ENCODE data around the gene DLX5.
"Not testable (repeated sequence)": the region's sequence is repeated elsewhere in the genome, so short reads cannot be mapped to it uniquely, and the experiment has no call there.

The DLX5 gene

DNA sequence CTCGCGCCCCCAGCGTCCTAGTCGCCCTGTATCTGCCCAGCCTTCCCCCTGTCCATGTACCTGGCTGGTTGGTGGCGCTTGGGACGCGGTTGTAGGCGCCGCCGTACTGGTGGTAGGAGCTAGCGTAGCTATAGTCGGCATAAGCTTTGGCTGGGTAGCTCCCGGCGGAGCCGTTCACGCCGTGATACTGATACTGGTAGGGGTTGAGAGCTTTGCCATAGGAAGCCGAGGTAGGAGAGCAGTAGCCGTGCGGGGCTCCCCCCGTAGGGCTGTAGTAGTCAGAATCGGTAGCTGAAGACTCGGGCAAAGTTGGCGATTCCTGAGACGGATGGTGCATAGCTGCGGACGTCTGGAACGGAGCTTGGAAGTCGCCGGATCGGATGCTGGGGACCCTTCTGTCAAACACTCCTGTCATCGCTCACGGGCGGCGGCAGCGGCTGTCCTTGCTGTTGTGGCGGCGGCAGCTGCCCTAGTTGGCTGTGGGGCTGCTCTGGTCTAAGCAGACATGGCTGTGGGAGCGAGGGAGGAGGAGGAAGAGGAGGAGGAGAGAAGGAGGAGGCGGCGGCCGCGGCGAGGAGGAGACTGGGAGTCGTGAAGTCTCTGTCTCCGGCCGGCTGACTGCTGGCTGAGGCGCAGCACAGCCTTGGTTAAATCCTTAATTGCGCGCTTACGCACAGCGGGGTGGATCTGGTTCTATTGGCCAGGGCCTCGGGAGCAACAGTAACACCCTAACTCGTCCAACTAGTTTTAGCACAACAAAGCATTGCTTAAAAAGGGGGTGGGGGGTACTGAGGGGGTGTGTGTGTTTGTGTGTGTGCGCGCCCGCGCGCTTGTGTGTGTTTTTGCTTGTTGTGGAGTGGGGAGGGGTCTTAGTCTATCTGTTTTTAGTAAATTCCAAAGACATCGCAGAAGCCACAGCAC, at the start of gene DLX5:
DLX5 (minus strand) TSS at position 623 of the 921 bp plus-strand sequence; CDS start at position 415, 208 bp downstream.
- no peak for DNase-seq

GRCh38 chr7:97072025-97072424, 47.4 kb upstream of the DLX5 start:
- not testable (repeated sequence) for DNase-seq

- peak in 1 of 2 donors; percentile 1 for DNase-seq
Observed at GRCh38 chr7:97064972-97065587, 40.4 kb upstream of the DLX5 start.

DNA sequence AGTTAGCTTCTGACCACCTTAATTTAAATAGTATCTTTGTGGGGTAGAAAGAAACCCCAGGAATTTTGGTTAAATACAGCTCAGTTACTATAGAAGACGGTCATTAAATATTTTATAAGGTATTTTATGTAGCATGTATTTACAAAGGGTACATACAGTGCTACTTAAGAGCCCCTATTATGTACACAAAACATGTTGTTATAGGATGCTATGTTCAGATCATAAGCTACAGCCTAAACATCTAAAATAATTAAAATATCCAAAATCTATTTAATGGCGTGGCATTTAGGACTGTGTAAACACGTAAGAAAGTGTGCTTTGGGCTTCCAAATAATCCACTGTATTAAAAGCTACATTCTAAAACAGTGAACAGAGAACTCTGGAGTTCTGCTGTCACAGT, 39.4 kb upstream of the DLX5 start:
- no peak for DNase-seq

GRCh38 chr7:97043281-97043680, 18.6 kb upstream of the DLX5 start:
- no peak for DNase-seq

- DNase-seq, result no peak
Observed at GRCh38 chr7:97039374-97040065, 14.9 kb upstream of the DLX5 start.

GRCh38 chr7:97034213-97034852, 9.7 kb upstream of the DLX5 start:
- DNase-seq, result not testable (repeated sequence)

DNA sequence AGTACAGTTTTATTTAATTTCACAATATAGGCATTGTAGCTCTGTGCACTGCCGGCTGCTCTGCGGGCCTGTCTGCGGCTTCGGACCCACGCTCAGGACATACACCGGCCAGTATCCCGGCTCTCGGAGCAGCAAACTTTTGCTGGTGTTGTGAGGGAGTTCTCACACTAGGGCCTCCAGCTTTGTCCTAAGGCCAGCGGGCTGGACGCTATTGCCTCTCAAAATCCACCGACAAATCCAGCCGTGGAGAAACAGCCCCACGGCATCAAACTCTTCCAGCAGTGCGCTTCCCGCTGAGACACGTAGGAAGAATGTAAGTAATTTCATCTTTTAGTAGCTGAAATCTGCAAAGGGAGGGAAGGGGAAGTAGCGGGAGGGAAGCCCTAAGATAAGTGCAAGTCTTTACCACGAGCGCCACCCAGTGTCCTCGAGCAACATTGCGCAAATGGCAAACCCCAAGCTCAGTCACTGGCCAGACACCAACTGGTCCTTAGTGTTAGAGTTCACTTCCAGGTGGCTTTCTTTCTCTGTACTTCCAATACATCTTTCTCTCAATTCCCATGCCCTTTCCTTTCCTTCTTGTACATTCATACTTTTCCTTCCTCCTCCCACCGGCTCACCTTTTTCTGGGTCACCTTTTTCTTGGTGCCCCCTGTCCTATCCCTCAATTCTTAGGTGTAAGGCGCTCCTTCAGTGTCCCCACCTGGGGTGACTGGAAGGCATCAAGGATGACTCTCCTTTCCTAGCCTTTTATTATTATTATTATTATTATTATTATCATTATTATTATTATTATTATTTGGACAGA, 3.0 kb upstream of the DLX5 start:
- DNase-seq, result peak; percentile 61 to 66

GRCh38 chr7:97026715-97027426, 2.2 kb upstream of the DLX5 start:
- no peak for DNase-seq

DNA sequence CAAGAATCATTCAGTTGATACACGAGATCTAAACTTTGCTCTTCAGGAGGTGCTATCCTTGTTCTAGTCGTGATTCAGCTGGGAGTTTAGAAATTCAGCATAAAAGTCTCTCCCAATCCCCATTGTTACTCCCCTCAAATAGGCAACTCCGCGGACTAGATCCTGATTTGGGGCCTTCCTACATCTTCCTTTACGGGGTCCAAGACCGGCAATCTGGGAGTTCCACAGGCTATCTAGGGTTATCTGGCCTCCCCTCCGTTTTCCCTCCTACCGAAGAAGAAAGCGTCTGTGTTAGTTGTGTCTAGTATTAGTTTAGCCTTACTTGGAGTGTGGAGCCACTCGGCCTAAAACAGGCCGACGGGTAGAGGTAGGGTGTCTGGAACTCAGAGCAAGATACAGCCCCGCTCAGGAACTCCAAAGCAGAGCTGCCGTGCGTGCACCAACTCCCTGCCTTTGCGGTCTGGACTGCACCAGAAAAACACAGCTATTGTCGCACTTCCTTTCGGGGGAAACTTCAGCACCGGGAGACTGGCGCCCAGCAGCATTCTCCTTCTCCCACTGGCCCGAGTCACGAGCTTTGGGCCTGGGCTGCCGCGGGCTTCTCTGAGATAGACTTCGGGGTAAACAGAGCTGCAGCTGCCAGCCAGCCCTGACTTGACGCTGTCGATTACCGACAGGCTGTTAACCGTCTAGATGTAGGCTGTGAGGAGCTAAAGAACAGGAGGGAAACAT, 1.5 kb upstream of the DLX5 start:
- no peak for DNase-seq

DNA sequence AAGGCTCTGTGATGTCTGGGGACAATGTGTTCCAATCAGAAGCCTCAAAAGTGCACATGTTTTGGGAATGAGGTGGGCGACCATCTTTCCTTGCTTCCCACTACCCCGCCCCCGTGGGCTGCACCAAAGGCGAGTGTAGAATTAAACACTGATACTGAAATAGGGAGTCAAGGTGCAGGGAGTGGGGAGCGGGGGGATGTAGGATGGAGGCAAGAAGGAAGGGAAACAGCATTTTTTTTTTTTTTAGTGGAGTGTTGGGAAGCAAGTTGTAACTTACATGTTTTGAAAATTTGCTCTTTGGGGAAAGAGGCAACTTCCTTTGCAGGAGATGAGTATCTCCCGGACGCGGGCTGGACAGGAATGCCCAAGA, 484 bp upstream of the DLX5 start:
- no peak for DNase-seq

DNA sequence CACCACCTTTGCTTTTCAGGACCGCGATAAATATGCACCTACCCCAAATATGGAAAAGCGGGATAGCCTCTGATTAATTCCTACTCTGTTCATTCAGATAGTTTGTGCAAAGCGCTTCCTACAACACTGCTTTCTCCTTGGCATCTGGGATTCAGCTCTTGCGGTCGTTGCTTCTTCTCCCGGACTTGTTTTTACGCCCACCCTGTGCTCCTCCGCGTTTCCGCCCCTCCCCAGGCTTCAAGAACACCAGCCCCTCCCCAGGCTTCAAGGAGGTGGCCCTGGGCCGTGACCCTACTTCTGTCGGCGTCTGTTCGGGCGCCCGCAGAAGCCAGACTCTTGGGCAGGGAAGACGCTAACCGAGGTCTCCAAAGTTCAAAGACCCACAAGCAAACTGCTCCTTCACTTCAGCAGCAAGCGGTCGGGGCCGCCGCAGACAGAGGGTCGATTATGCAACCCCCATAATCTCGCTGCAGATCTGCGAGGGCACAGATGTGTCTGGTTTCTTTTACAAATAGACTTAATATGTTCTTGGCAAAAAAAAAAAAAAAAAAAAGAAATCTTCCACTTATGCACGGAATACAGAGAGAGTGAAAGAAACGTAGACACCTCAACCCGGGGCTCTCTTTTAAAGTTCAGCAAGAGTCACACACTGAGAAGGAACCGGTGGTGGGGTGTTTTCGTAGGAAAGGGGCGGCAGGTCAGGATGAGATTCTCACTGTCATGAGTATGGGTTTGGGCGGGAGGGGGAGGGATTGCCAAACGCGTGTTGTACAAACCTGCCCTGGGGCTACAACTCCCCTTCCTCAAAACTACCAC, 1.9 kb downstream of the DLX5 start:
- no peak for DNase-seq

- no peak for DNase-seq
Observed at GRCh38 chr7:97021747-97022490, 2.7 kb downstream of the DLX5 start.

DNA sequence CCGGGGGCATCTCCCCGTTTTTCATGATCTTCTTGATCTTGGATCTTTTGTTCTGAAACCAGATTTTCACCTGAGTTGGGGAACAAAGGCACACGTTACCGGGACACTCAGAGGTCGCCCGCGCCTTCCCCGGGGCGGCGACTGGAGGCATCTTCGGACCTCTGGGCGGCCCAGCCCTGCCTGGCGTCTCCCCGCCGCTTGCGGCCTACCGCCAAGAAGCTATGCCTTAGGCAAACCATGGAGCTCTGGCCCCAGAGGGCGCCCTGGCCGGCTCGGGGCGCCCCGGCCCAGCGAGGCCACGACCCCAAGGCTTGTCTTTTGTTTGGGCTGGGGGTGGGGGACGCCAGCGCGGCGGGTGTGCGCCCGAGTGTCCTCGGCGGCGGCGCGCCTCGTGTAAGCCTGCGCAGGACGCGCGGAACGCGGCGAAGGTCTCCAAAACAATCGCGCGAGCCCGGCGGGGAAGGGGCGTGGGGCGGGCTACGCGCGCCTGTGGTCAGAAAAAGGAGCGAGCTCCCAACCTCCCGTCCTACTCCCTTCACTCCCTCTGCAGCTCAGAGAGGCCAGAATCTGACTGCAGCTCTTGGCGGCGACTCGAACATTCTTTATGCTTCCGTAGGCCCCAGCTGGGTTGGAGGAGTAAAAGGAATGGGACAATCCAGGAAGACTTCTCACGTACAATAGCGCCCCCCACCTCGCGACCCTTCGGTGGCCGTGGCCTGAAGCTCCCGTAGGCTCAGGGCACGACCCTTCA, 3.5 kb downstream of the DLX5 start:
- DNase-seq, result no peak

GRCh38 chr7:97020601-97020995, 4.0 kb downstream of the DLX5 start:
- no peak for DNase-seq

GRCh38 chr7:97019710-97020225, 4.9 kb downstream of the DLX5 start:
- no peak for DNase-seq

DNA sequence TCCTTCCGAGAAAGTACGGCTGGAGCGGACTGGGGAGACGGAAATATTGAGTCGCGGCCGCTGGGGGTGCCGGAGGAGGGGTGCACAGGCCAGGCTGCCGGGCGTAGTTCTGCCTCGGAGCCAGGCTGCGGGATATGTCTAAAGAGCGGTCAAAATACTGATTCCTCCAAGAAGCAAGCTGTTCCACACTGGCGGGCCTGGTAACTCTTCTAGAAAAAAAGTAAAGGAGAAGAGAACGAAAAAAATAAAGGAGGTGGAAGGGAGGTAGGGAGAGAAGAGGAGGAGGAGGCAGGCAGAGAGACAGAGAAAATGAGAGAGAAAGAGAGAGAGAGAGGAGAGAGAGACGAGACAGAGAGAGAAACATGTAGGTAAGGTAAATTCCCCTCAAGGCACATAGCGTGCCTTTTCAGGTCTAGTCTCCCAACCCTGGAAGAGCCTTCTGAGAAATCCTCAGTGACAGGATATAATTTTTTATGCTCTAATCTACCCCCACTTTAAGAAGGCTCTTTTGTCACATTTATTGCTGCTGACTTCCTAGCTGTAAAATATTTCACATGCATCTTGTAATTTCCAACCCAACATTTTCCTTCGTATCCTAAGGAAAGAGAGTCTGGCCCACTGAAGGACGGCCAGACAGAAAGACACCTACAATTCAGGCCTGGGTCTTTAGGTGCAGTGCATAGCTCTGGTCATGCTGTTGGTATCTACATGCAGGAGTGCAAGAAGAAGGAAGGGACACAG, 5.7 kb downstream of the DLX5 start:
- DNase-seq, result no peak

Measured in stimulated activated CD4-positive, alpha-beta T cell treated with anti-CD3 and anti-CD28 coated beads, Interleukin-2, amount 100 ng/mL, for 48 hours (primary cell).